ENCODE measurements around the gene EVI5L. TPM values are rescaled to one million over a fixed set of nuclear protein-coding genes. Genes with fewer than 3 reads are reported as not detected.

The EVI5L gene
- total and polyA plus RNA-seq, 2 of the 8 experiments (the other 6 are each of a cell fraction or from before 2014, with no cell fraction given): 7.2 to 11.0 TPM

DNA sequence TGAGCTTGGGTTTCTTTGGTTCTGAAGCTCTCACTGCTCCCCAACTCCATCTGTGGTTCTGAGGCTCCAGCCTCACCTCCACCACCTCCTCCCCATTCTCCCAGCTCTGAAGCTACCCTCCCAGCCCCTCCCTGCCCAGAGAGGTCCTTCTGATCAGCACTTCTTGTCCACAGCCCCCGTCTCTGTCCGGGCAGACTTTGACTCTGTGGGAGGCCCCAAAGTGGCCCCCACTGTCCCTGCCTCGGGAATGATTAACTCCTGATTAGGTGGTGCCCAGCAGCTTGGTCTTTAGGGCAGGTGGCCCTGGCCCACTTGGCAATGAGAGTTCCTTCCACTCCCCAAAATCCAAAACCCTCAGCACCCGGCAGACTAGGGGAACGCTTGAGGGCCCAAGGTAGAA lies 14.4 kb downstream of the EVI5L start (continued):
- TF ChIP-seq CHD1 (IDR thresholded peaks at IDR 0.05; ENCODE audit: low read depth, low read length): no peak
